HG03354 (cell line): ENCODE data around the gene FOXP1.

Source experiments
- ATAC-seq: cut with Tn5 transposase; IDR thresholded peaks from one replicate; pipeline ENCODE4 v1.9.1; 2021; ENCODE audit warnings: mild to moderate bottlenecking; ENCODE audit not compliant: unreplicated experiment, poor library complexity, severe bottlenecking

The FOXP1 gene

GRCh38 chr3:70916375-70917055, 667.0 kb downstream of the FOXP1 start:
- ATAC-seq: no peak

DNA sequence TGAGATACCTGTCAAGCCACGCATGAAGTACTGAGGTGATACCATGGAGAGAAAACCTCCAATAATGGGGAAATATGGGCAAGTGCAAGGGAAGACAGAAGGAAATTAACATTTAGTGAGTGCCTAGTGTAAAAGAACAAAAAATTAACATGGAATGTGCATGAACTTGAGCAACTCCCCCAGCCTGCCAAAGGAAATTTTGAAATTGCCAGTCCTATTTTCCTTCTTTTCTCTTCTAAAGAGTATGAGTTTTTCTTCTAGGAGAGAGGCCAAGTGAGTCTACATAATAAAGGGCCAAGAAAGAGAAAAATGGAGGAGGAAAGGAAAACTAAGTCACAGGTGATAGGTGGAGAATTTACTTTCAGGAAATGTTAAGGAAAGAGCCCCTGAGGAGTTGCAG, 668.7 kb downstream of the FOXP1 start:
- no peak for ATAC-seq

DNA sequence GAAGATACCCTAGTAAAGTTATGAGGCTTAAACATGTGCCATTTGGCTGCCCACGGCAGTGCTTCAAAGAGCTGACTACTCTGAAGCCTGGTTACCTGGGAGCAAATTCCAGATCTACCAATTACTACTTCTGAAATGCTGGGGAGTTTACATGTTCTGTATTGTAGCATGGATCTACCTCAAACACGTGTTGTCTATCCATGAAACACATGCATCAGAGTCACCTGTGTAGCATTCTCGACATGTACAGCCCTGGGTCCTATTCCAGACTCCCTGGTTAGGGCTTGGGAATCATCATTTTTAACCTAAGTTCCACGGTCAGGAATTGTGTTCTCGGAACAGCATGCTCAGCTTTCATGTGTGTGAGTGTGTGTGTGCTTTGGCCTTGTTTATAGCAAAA, 671.8 kb downstream of the FOXP1 start:
- ATAC-seq: no peak

DNA sequence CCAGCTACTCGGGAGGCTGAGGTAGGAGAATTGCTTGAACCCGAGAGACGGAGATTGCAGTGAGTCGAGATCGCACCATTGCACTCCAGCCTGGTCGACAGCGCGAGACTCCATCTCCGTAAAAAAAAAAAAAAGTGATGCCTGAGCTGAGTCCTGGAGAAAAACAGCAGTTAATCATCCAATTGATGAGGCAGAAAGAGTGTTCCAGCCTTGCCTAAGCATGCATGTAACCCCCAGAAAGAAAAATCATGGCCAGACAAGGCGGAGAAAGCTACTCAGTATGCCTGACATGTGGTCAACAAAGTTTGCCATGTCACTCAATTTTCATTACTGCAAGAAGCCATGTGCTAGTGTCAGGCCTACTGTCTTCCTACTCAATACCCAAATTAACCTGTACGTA, 678.0 kb downstream of the FOXP1 start:
- no peak for ATAC-seq
